ENCODE measurements around the gene OR10W1.

Gene OR10W1

GRCh38 chr11:58268142-58268541 is at the start of gene OR10W1:
OR10W1 (minus strand) TSS chr11:58268260; CDS start chr11:58267858, 402 bp downstream.
- DNase-seq (ENCODE audit: low spot score) = no peak

GRCh38 chr11:58316142-58316541 is 48.1 kb upstream of the OR10W1 start:
- no peak for DNase-seq (ENCODE audit: low spot score)

DNA sequence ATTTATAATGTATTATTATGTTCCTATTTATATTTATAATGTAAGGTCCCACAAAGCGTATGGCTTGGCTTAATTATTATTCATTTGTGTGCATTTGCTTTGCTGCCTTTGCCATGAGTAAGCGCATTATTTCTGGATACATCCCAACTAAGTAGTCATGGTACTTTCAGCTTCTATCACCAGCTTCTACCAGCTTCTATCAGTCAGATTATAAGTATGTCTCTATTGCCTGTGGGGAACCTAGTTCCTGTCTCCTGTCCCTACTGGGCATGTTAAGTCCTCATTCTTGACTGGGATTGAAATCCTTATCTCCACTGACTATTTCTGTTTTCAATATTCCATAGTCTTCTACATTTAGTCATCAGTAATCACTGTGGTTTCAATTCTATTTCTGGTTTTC is 33.5 kb upstream of the OR10W1 start:
- no peak for DNase-seq (ENCODE audit: low spot score)

- DNase-seq (ENCODE audit: low spot score) = no peak
These were observed 24.0 kb upstream of the OR10W1 start for GRCh38 chr11:58292017-58292416.

- DNase-seq (ENCODE audit: low spot score) = no peak
These were observed 21.2 kb upstream of the OR10W1 start for GRCh38 chr11:58289266-58289665.

DNA sequence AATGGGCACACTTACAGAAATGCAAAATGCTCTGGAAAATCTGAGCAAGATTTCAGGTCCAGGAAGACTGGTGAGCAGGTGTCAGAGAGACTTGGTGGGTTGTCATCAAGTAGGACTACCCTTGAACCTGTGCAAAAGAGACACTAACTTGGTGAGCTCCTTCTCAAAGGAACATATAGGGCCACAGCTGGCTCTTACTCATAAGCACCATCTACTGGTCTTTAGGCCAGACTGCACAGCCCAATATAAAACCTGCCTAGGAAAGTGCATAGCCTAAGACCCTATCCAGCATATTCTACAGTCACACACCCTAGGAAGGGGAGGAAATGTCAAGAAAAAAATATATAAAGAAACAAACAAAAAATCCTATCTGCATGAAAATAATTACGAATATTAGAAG is 18.2 kb upstream of the OR10W1 start:
- DNase-seq (ENCODE audit: low spot score) = peak; percentile 13

- DNase-seq (ENCODE audit: low spot score) = no peak
These were observed 17.5 kb upstream of the OR10W1 start for GRCh38 chr11:58285483-58286040.

DNA sequence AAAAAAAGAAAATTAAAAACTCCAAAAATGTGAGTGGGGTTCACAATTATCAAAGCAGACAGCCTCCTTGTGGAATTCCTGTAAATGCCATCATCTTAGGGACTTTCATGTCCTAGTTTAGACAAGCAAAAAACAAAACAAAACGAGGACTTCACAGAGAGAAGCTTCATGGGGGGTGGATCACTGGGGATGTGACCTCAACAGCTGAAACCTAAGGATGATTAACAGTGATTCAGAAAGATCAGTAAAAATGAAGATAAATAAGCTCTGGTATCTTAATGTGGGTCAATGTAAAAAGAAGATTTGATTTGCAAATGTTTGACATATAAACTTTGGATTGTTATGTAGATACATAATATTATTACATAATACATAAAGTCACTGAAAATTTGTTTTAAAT is 8.1 kb upstream of the OR10W1 start:
- DNase-seq (ENCODE audit: low spot score) = no peak

GRCh38 chr11:58275002-58275401 is 6.9 kb upstream of the OR10W1 start:
- DNase-seq (ENCODE audit: low spot score) = no peak

GRCh38 chr11:58259983-58260382 is 8.1 kb downstream of the OR10W1 start:
- no peak for DNase-seq (ENCODE audit: low spot score)

DNA sequence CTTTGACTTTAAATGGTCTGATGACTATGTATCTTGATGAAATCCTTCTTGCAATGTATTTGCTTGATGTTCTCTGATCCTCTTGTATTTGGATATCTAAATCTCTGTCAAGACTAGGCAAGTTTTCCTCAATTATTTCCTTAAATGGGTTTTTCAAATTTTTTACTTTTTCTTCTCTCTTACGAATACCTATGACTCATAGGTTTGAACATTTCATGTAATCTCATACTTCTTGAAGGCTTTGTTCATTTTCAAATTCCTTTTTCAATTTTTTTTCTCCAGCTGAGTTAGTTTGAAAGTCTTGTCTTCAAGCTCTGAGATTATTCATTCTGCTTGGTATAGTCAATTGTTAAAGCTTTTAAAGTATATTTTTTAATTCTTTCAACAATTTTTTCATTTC is 13.1 kb downstream of the OR10W1 start:
- no peak for DNase-seq (ENCODE audit: low spot score)

DNA sequence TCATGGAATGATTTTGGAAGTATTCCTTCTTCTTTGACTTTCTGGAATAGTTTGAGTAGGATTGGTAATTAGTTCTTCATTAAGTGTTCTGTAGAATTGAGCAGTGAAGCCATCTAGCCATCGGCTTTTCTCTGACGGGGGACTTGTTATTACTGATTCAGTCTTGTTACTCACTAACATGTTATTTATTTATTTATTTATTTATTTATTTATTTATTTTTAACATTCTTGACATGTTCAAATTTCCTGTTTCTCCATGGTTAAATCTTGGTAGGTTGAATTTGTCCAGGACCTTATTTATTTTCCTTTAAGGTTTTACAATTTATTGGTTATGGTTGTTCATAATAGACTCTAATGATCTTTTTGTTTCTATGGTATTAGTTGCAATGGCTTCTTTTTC is 24.1 kb downstream of the OR10W1 start:
- no peak for DNase-seq (ENCODE audit: low spot score)

DNA sequence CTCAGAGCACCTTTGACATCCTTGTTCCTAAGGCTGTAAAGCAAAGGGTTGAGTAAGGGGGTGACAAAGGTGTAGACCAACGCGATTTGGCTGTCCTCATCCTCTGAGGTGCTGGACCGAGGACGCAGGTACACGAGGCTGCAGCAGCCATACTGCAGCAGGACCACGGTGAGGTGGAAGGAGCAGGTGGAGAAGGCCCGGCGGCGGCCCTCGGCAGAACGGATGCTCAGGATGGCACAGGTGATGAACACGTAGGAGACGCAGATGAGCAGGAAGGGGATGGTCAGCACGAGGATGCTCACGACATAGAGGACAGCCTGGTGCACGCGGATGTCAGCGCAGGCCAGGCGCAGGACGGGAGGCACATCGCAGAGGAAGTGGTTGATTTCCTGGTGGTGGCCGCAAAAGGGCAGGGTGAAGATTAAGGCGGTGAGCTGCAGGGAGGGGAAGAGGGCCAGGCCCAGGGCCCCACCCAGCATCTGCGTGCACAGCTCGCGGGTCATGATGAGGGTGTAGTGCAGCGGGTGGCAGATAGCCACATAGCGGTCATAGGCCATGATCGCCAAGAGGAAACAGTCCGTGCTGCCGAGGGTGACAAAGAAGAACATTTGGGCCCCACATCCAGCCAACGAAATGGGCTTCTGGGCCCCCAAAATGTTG is 40.0 kb downstream of the OR10W1 start:
- DNase-seq (ENCODE audit: low spot score) = no peak

DNA sequence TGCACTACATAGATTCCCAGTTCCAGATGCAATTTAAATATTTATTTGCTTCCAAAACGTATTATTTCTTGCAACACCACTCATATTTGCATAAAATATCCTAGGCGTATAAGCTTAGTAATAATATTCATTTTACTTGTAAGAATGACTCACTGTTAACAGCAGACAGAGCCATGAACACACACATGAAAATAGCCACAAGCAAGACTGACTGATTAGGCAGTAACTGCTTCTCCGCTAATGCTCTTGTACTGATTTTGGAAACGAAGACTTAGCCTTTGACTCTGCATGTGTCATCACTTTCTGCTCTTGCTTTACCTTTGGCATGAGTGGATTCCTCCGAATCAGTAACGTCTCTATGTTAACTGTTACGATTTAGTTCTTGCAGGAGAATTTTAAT is 45.3 kb downstream of the OR10W1 start:
- no peak for DNase-seq (ENCODE audit: low spot score)

Measured in cerebellar cortex (tissue), 1 donor.